ENCODE results near the gene SPARCL1. TPM values are rescaled to one million over a fixed set of nuclear protein-coding genes. Genes with fewer than 3 reads are reported as not detected.

Gene SPARCL1
- total and polyA plus RNA-seq, 2 donors (not counting 3 experiments of a cell fraction or from before 2014, with no cell fraction given) = not detected

- no peaks in the 10 kb centered on the region for H3K9me1 ChIP-seq (replicated peaks; ENCODE audit: control insufficient read depth, extremely low read depth, insufficient read depth, low read length)
- no peak overlapping the region for H3K4me2 ChIP-seq (ENCODE audit: insufficient read depth, low read length)
- no peaks in the 10 kb centered on the region for H3K4me1 ChIP-seq (ENCODE audit: control insufficient read depth, extremely low read depth, insufficient read depth, low read length)
- H3K9me3 ChIP-seq (replicated peaks; ENCODE audit: control insufficient read depth, insufficient read depth, low read length) = no peaks in the 10 kb centered on the region
- DNase-seq (ENCODE audit: low read depth, low spot score) = no peak
- H3K27ac ChIP-seq (ENCODE audit: insufficient read depth, low read depth, low read length) = no peak overlapping the region
- no peak overlapping the region for H3K9ac ChIP-seq (replicated peaks; ENCODE audit: extremely low read depth, insufficient read depth, low read length)
- H3K36me3 ChIP-seq (ENCODE audit: control insufficient read depth in 2 of 2, extremely low read depth in 1 of 2, insufficient read depth in 2 of 2, low read length in 2 of 2) = no peaks in the 10 kb centered on the region
- dilution Hi-C loops (cut with MboI; ENCODE audit: extremely low pct_ligation_motif_present, low sequenced_read_pairs) (no loop called here), intact Hi-C loops (cut with micrococcal nuclease) (no loop called here)
- no peaks in the 10 kb centered on the region for H4K20me1 ChIP-seq (replicated peaks; ENCODE audit: control insufficient read depth, extremely low read depth, insufficient read depth, low read length)
- ChIA-PET CTCF (interaction anchor here (1.5 kb wide), 1 partner anchor 17 kb away, joined by 3 read pairs; no protein-coding TSS in a partner anchor), POLR2A (no interaction called here)
- no peak overlapping the region for H2AFZ ChIP-seq (ENCODE audit: low read depth, low read length)
- no peaks in the 10 kb centered on the region for H3K27me3 ChIP-seq (ENCODE audit: control insufficient read depth in 2 of 2, insufficient read depth in 2 of 2, low read length in 2 of 2)
- no TSS peak for BruUV-seq (replicated peaks)
- no peaks in the 10 kb centered on the region for H3K79me2 ChIP-seq (ENCODE audit: control insufficient read depth, insufficient read depth, low read length)
- no peak overlapping the region for H3K4me3 ChIP-seq (replicated peaks in 1 of 3; ENCODE audit: insufficient read depth in 1 of 3, low read depth in 1 of 3, low read length in 3 of 3)
- TF ChIP-seq, protein P1, sequence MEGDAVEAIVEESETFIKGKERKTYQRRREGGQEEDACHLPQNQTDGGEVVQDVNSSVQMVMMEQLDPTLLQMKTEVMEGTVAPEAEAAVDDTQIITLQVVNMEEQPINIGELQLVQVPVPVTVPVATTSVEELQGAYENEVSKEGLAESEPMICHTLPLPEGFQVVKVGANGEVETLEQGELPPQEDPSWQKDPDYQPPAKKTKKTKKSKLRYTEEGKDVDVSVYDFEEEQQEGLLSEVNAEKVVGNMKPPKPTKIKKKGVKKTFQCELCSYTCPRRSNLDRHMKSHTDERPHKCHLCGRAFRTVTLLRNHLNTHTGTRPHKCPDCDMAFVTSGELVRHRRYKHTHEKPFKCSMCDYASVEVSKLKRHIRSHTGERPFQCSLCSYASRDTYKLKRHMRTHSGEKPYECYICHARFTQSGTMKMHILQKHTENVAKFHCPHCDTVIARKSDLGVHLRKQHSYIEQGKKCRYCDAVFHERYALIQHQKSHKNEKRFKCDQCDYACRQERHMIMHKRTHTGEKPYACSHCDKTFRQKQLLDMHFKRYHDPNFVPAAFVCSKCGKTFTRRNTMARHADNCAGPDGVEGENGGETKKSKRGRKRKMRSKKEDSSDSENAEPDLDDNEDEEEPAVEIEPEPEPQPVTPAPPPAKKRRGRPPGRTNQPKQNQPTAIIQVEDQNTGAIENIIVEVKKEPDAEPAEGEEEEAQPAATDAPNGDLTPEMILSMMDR (IDR thresholded peaks at IDR 0.05; ENCODE audit: extremely low read depth in 1 of 2, insufficient read depth in 1 of 2, low read depth in 1 of 2, low read length in 2 of 2) = no peak
- TF ChIP-seq FOS (IDR thresholded peaks at IDR 0.05; ENCODE audit: borderline replicate concordance, insufficient read depth, low read length) (no peak), EZH2 (IDR thresholded peaks at IDR 0.05; ENCODE audit: borderline replicate concordance, low read depth, low read length, severe bottlenecking) (no peak), MYC (IDR thresholded peaks at IDR 0.05; ENCODE audit: low read depth, low read length) (no peak)
- TF ChIP-seq, protein P2, sequence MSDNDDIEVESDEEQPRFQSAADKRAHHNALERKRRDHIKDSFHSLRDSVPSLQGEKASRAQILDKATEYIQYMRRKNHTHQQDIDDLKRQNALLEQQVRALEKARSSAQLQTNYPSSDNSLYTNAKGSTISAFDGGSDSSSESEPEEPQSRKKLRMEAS (IDR thresholded peaks at IDR 0.05; ENCODE audit: insufficient read depth, insufficient read length) = no peak
- no peak for FAIRE-seq
Observed at GRCh38 chr4:87560802-87561201, 31.6 kb upstream of the SPARCL1 start.

All from endothelial cell of umbilical vein (primary cell).